Naive B cell (primary cell): Measurements from ENCODE around the gene AURKB. TPM values are rescaled to one million over a fixed set of nuclear protein-coding genes. Genes with fewer than 3 reads are reported as not detected.
"Not testable (repeated sequence)": the region's sequence is repeated elsewhere in the genome, so short reads cannot be mapped to it uniquely, and the experiment has no call there.

ENCODE experiments used
- ATAC-seq, 2 donors: fragments of 150-1000 bp; cut with Tn5 transposase; 2 replicates each; pipeline ENCODE4 v1.10.0; 2021; ENCODE audit warnings: low read depth in 2 of 2, mild to moderate bottlenecking in 2 of 2, moderate library complexity in 2 of 2
- DNase-seq: peaks from one replicate; pipeline ENCODE4 v3.0.0; 2022
- H3K27ac Mint-ChIP-seq, 6 donors: one replicate each; pipeline ENCODE4 v1.8.0; 2020 to 2022; ENCODE audit warnings: mild to moderate bottlenecking in 6 of 6, mixed read lengths in 6 of 6, moderate library complexity in 5 of 6, inconsistent platforms in 2 of 6
- H3K27me3 Mint-ChIP-seq, 3 donors: one replicate each; pipeline ENCODE4 v1.8.0; 2021 to 2022; ENCODE audit warnings: mixed read lengths in 3 of 3, mild to moderate bottlenecking in 1 of 3
- H3K36me3 Mint-ChIP-seq, 2 donors: one replicate each; pipeline ENCODE4 v1.8.0; 2020 to 2022; ENCODE audit warnings: mixed read lengths in 2 of 2, inconsistent platforms in 1 of 2, mild to moderate bottlenecking in 1 of 2
- H3K4me1 Mint-ChIP-seq, 3 donors: one replicate each; pipeline ENCODE4 v1.8.0; 2020 to 2022; ENCODE audit warnings: mixed read lengths in 3 of 3, inconsistent platforms in 1 of 3, mild to moderate bottlenecking in 1 of 3, moderate library complexity in 1 of 3
- H3K4me3 Mint-ChIP-seq, 8 donors: one replicate each; pipeline ENCODE4 v1.8.0; 2020 to 2022; ENCODE audit warnings: mild to moderate bottlenecking in 8 of 8, mixed read lengths in 8 of 8, moderate library complexity in 8 of 8, inconsistent platforms in 2 of 8
- H3K9me3 Mint-ChIP-seq, 7 donors: one replicate each; pipeline ENCODE4 v1.8.0; 2020 to 2022; ENCODE audit warnings: mixed read lengths in 7 of 7, mild to moderate bottlenecking in 5 of 7, inconsistent platforms in 2 of 7, moderate library complexity in 1 of 7
- polyA plus RNA-seq, 6 donors: library from polyadenylated mRNA; unstranded; fragments of 300-500 nt; fragmentation: Illumina TruSeq; gene quantifications; one replicate each; pipeline ENCODE4 v1.2.3, GENCODE V29; 2021; ENCODE audit warnings: low read depth in 6 of 6

AURKB gene
- polyA plus RNA-seq, result not detected

DNA sequence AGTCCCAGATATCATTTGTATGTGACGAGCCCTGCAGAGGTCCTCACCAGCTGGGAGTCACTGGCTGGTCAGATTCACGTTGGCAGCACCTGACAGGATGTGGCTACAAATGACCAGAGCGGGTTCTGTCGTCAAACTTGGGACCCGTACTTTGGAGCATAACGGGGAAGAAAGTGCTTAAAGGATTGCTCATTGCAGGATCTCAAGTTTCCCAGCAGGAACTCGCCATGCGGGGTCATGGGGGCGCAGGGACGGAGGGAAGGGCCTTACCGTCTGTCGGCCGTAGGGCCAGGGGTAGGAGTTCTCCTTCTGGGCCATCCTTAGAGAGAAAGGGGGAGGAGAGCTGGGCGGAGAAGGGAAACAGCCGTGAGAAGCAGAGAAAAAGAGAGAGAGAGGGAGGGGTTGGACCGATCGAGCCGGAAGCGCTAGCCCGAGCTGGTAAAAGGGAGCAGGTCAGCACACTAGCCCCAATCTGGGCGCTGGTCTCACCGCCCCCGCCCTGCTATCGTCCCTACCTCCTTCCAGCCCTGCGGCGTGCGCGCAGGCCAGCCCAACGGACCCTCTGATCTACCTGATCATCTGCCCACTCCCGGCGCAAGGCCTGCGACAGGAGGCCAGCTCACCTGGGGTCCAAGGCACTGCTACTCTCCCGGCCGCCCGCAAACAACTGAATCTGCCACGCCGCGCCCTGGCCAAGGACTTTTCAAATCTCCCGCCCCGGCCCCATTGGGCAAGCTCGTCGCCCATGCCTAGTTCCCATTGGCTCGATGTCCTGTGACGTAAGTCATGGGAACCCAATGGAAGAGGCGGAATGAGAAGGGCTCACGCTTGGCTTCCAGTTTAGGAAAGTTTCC is at the start of gene AURKB:
Gene AURKB, minus strand, starts transcription at position 669 of the 854 bp plus-strand sequence. Its CDS starts 351 bp downstream, at position 318.
- no peaks in the 10 kb centered on the region for H3K9me3 Mint-ChIP-seq
- H3K27ac Mint-ChIP-seq, result peak within 1 kb of the TSS; percentile 83 to 94 (median 90)
- H3K36me3 Mint-ChIP-seq, result no peaks in the 10 kb centered on the region
- DNase-seq, result peak; percentile 88
- peak; percentile 99 to 100 for ATAC-seq
- peak within 1 kb of the TSS; percentile 86 to 96 (median 92) for H3K4me3 Mint-ChIP-seq
- H3K27me3 Mint-ChIP-seq, result no peaks in the 10 kb centered on the region
- H3K4me1 Mint-ChIP-seq, result peaks cover 18 to 29% (median 23%) of the 10 kb centered on the region in 3 donors

DNA sequence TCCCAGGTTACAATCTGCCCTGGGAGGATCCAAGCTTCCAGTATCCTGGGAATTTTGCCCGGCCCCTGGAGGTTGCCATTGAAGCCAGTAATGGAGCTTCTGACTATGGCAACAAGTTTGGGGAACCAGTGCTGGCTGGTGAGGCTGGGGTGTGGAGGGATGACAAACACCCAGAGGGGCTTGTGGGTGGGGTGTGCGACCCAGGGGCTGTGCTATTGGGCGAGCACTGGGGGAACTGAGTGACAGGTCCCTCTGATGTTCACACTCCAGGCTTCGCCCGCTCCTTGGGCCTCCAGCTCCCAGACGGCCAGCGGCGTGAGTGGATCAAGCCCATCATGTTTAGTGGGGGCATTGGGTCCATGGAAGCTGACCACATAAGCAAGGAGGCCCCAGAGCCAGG is 47.4 kb upstream of the AURKB start:
- ATAC-seq, result no peak

DNA sequence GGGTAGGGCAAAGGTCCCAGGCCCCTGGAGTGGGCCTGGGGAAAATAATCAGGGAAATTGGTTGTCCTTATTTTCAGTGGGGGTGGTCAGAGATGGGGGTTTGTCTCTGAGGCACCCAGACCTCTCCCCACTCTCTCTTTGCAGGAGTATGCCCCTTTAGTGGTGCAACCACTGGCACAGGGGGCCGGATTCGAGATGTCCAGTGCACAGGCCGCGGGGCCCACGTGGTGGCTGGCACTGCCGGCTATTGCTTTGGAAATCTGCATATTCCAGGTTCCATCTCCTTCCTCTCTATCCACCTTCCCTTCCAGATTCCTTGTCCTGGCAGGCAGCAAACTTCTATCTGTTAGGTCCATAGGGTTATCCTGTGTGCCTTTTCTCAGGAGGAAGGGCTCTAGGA is 46.3 kb upstream of the AURKB start:
- peaks cover 5 to 15% of the 10 kb centered on the region in 2 donors for H3K36me3 Mint-ChIP-seq
- DNase-seq, result no peak
- no peak overlapping the region for H3K4me3 Mint-ChIP-seq
- no peaks in the 10 kb centered on the region for H3K27me3 Mint-ChIP-seq
- H3K4me1 Mint-ChIP-seq, result no peaks in the 10 kb centered on the region
- no peak for ATAC-seq
- no peaks in the 10 kb centered on the region for H3K9me3 Mint-ChIP-seq
- H3K27ac Mint-ChIP-seq, result no peak overlapping the region

More for the DNA sequence above, 47.4 kb upstream of the AURKB start:
- no peak overlapping the region for H3K27ac Mint-ChIP-seq
- H3K4me1 Mint-ChIP-seq, result no peaks in the 10 kb centered on the region
- no peak overlapping the region for H3K4me3 Mint-ChIP-seq
- no peaks in the 10 kb centered on the region for H3K9me3 Mint-ChIP-seq
- H3K27me3 Mint-ChIP-seq, result no peaks in the 10 kb centered on the region
- peaks cover 9 to 17% of the 10 kb centered on the region in 2 donors for H3K36me3 Mint-ChIP-seq
- no peak for DNase-seq

DNA sequence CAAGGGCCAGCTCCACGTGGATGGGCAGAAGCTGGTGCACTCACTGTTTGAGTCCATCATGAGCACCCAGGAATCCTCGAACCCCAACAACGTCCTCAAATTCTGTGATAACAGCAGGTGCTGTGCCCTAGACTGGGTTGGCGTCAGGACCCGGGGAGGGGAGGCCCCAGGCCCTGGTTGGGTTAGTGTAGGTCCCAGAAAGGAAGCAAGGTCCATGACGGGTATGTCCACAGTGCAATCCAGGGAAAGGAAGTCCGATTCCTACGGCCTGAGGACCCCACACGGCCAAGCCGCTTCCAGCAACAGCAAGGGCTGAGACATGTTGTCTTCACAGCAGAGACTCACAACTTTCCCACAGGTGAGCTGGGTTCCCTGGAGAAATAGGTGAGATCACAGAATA is 45.9 kb upstream of the AURKB start:
- no peaks in the 10 kb centered on the region for H3K9me3 Mint-ChIP-seq
- DNase-seq, result no peak
- ATAC-seq, result no peak
- peak overlapping the region in 1 of 6 donors; percentile 49 for H3K27ac Mint-ChIP-seq
- H3K4me1 Mint-ChIP-seq, result no peaks in the 10 kb centered on the region
- no peaks in the 10 kb centered on the region for H3K27me3 Mint-ChIP-seq
- H3K4me3 Mint-ChIP-seq, result no peak overlapping the region
- peaks cover 5 to 15% of the 10 kb centered on the region in 2 donors for H3K36me3 Mint-ChIP-seq

DNA sequence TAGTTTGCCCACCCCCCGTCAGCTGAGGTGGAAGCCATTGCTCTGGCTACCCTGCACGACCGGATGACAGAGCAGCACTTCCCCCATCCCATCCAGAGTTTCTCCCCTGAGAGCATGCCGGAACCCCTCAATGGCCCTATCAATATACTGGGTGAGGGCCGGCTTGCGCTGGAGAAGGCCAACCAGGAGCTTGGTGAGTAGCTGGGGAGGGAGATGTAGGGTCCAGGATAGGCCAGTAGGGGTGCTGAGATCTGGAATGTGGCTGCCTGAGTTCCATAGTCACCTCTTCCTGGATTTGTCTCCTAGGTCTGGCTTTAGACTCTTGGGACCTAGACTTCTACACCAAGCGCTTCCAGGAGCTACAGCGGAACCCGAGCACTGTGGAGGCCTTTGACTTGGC is 45.1 kb upstream of the AURKB start:
- Mint-ChIP-seq H3K9me3 (no peaks in the 10 kb centered on the region), H3K27me3 (no peaks in the 10 kb centered on the region), H3K27ac (no peak overlapping the region), H3K4me3 (peak overlapping the region in 1 of 8 donors; percentile 24), H3K4me1 (peaks cover 2% of the 10 kb centered on the region in 3 donors), H3K36me3 (peaks cover 0 to 10% of the 10 kb centered on the region in 2 donors)
- DNase-seq (no peak), ATAC-seq (no peak)

DNA sequence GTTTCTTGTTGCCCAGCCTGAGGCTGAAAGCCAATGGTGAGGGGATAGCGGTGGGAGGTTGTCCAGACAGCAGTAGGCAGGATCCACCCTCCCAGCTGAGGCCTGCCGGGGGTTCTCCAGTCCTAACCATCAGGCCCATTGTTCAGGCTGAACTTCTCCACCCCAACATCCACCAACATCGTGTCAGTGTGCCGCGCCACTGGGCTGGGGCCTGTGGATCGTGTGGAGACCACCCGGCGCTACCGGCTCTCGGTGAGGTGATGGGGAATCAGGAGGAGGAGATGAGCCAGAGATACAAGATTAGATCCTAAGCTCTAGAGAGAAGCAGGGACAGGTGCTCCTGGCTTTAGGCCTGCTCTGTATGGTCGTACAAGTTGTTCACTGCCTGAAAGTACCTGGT is 44.5 kb upstream of the AURKB start:
- Mint-ChIP-seq H3K27me3 (no peaks in the 10 kb centered on the region), H3K4me1 (peaks cover 8 to 9% (median 8%) of the 10 kb centered on the region in 3 donors), H3K4me3 (no peak overlapping the region), H3K27ac (no peak overlapping the region), H3K36me3 (peaks cover 0 to 10% of the 10 kb centered on the region in 2 donors), H3K9me3 (no peaks in the 10 kb centered on the region)
- DNase-seq (no peak), ATAC-seq (no peak)

DNA sequence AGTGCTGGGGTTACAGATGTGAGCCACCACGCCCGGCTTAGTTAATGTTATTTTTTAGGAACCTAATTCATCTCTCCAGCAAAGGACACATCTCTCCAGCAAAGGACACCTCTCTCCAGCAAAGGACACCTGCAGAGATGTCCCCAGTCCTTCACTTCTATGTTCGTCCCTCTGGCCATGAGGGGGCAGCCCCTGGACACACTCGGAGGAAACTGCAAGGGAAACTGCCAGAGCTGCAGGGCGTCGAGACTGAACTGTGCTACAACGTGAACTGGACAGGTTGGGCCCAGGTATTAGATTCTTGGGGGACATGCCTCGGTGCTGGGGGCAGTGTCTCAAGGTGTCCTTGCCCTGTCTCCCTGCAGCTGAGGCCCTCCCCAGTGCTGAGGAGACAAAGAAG is 43.4 kb upstream of the AURKB start:
- Mint-ChIP-seq H3K27me3 (no peaks in the 10 kb centered on the region), H3K4me1 (peaks cover 16 to 19% (median 18%) of the 10 kb centered on the region in 3 donors), H3K4me3 (no peak overlapping the region), H3K36me3 (peaks cover 0 to 10% of the 10 kb centered on the region in 2 donors), H3K27ac (peak overlapping the region in 1 of 6 donors; percentile 11), H3K9me3 (no peaks in the 10 kb centered on the region)
- DNase-seq, result no peak
- ATAC-seq, result no peak

DNA sequence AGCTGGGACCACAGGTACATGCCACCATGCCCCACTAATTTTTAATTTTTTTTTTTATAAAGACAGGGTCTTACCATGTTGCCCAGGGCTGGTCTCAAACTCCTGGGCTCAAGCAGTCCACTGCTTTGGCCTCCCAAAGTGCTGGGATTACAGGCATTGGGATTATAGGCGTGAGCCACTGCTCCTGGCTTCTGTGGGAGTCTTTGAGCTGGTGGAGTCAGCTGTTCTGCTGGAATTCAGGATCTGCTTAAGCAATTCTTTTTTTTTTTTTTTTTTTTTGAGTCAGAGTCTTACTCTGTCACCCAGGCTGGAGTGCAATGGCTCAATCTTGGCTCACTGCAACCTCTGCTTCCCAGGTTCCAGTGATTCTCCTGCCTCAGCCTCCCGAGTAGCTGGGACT is 41.0 kb upstream of the AURKB start:
- H3K9me3 Mint-ChIP-seq, H3K27me3 Mint-ChIP-seq, H3K27ac Mint-ChIP-seq, DNase-seq, H3K36me3 Mint-ChIP-seq, H3K4me3 Mint-ChIP-seq, ATAC-seq: not testable (repeated sequence)
- peaks cover 30 to 37% (median 31%) of the 10 kb centered on the region in 3 donors for H3K4me1 Mint-ChIP-seq

DNA sequence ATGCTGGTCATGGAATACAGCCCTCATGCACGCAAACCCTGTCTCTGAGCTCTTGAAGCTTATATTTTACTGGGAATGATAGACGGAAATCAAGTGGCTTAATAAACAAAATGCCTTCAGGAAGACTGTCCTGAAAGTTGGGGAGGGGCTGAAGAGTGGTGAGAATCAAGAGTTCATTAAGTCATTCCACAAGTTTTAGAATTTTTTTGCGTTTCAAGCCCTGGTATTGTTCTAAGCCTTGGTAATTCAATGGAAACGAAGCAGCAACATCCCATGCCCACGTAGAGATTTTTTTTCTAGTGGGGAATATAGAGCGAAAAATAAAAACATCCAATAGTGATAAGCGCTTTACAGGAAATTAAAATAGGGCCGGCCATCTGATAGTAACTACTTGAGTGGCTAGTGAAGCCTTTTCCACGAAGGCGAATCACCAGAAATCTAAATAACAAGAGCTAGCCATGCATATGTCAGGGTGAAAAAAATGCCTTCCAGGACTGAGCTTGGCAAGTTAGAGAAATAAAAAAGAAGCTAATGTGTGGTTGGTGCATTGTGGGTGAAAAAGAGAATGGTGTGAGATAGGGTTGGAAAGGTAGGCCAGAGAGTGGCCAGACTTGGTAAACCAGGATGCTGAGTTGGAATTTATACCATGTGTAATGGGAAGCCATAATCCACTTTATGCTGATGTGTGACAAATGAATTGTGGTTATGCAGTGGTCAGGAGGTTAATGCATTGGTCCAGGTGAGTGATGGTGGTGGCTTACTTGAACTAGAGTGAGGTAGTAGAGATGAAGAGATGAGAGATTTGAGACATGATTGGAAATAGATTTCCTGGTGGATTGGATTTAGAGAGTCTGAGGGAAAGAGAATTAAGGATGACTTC is 39.5 kb upstream of the AURKB start:
- DNase-seq (no peak), ATAC-seq (no peak)
- H3K9me3 Mint-ChIP-seq, result peaks cover 0 to 1% (median 0%) of the 10 kb centered on the region in 7 donors
- no peaks in the 10 kb centered on the region for H3K27me3 Mint-ChIP-seq
- peaks cover 7 to 8% of the 10 kb centered on the region in 2 donors for H3K36me3 Mint-ChIP-seq
- peak overlapping the region; percentile 99 to 100 (median 100) for H3K27ac Mint-ChIP-seq
- H3K4me3 Mint-ChIP-seq, result peak overlapping the region; percentile 98 to 100 (median 100)
- peaks cover 40 to 52% (median 45%) of the 10 kb centered on the region in 3 donors for H3K4me1 Mint-ChIP-seq

DNA sequence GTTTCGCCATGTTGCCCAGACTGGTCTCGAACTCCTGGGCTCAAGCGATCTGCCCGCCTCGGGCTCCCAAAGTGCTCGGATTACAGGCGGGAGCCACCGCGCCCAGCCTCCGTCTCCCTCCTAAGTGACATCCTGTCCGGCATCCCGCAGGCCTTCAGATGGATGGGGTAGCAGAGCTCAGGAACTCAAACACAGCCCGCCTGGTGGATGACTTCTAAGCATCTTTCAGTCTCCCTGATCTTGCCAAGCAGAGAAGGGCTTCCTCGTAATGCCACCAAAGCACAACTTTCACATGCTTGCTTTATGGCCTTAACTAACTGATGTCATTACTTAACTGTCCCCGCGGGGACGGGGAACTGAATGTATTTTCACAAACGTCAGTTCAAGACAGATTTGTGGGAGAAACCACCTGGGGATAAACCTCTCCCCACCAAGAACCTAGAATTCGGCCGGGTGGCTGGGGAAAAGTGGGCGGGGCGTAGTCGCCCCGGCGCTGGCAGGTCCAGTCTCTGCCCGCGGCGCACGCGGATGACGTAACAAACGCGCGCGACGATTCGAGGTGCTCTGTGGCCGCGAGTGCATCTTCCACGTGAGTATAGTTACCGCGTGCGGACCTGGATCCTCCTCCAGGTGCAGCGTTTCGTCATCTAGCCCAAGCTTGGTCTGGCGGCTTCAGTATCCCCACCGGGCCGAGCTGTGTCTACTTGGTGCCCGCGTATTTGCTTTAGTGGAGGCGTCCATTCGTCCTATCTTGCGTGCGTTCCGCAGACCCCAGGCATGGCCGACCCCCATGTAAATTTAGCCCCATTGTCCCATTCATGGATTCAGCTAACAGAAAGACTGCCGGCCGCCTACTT is 38.6 kb upstream of the AURKB start, which contains the start of gene PFAS:
Gene PFAS, plus strand, starts transcription at position 539 of the 857 bp plus-strand sequence. CDS start 4,649 bp downstream, outside the sequence.
- peaks cover 46 to 60% (median 54%) of the 10 kb centered on the region in 3 donors for H3K4me1 Mint-ChIP-seq

DNA sequence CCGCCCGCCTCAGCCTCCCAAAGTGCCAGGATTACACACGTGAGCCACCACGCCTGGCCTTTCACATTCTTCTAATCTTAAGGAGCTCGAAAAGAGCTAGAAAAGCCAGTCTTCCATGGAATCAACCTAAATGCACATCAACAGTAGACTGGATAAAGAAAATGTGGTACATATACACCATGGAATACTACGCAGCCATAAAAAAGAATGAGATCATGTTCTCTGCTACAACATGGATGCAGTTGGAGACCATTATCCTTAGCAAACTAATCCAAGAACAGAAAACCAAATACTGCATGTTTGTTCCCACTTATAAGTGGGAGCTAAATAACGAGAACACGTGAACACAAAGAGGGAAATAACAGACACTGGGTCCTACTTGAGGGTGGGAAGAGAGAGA is 34.4 kb upstream of the AURKB start:
- no peak for ATAC-seq
- Mint-ChIP-seq H3K4me1 (peaks cover 43 to 62% (median 61%) of the 10 kb centered on the region in 3 donors), H3K9me3 (peaks cover 0 to 1% (median 0%) of the 10 kb centered on the region in 7 donors), H3K4me3 (peak overlapping the region in 3 of 8 donors; percentile 98 to 100 (median 99)), H3K36me3 (peaks cover 9 to 20% of the 10 kb centered on the region in 2 donors), H3K27me3 (no peaks in the 10 kb centered on the region), H3K27ac (peak overlapping the region in 5 of 6 donors; percentile 59 to 100 (median 83))
- no peak for DNase-seq

More for the DNA sequence above, 38.6 kb upstream of the AURKB start, which contains the start of gene PFAS:
- Mint-ChIP-seq H3K9me3 (peaks cover 0 to 1% (median 0%) of the 10 kb centered on the region in 7 donors), H3K4me3 (peak within 1 kb of the TSS; percentile 98 to 100 (median 100)), H3K36me3 (peaks cover 8 to 9% of the 10 kb centered on the region in 2 donors), H3K27ac (peak within 1 kb of the TSS; percentile 99 to 100 (median 100)), H3K27me3 (no peaks in the 10 kb centered on the region)
- peak; percentile 40 to 56 for ATAC-seq
- DNase-seq, result peak; percentile 98

DNA sequence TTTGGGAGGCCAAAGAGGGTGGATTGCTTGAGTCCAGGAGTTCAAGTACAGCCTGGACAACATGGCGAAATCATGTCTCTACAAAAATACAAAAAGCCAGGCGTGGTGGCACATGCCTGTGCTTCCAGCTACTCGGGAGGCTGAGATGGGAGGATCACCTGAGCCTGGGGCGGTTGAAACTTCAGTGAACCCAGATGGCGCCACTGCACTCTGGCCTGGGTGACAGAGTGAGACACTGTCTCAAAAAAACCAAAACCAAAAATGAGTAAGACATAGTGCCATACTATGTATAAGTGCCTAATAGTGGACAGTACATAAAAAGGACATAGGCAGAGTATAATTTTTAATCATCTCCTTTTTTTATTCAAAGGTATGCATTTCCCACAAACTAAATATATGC is 33.5 kb upstream of the AURKB start:
- DNase-seq (no peak), ATAC-seq (no peak)
- no peaks in the 10 kb centered on the region for H3K27me3 Mint-ChIP-seq
- H3K27ac Mint-ChIP-seq, result peak overlapping the region in 4 of 6 donors; percentile 76 to 99 (median 91)
- peaks cover 0 to 1% (median 0%) of the 10 kb centered on the region in 7 donors for H3K9me3 Mint-ChIP-seq
- H3K4me1 Mint-ChIP-seq, result peaks cover 37 to 56% (median 52%) of the 10 kb centered on the region in 3 donors
- peak overlapping the region in 5 of 8 donors; percentile 30 to 67 (median 56) for H3K4me3 Mint-ChIP-seq
- peaks cover 9 to 20% of the 10 kb centered on the region in 2 donors for H3K36me3 Mint-ChIP-seq
